Measurements from ENCODE around the gene SLAMF8. TPM values are rescaled to one million over a fixed set of nuclear protein-coding genes. Genes with fewer than 3 reads are reported as not detected.

The SLAMF8 gene
- total RNA-seq, 1 experiment from 2014 or later, result not detected

GRCh38 chr1:159829822-159830465 lies 3.3 kb downstream of the SLAMF8 start:
- Mint-ChIP-seq H3K4me3 (no peak overlapping the region), H3K36me3 (ENCODE audit: insufficient read depth in 1 of 3, low read depth in 3 of 3) (no peaks in the 10 kb centered on the region), H3K27me3 (ENCODE audit: low read depth) (peaks cover 53% of the 10 kb centered on the region), H3K9me3 (no peaks in the 10 kb centered on the region), H3K27ac (peak overlapping the region in 1 of 3 experiments; percentile 56; a peak in 1 of 7 replicates), H3K4me1 (peaks cover 15 to 20% of the 10 kb centered on the region in 2 experiments)
- H2BK5ac ChIP-seq (ENCODE audit: insufficient read length, low read length), result no peak overlapping the region
- no peak overlapping the region for H3K18ac ChIP-seq (ENCODE audit: insufficient read length, low read depth, low read length)
- H3K27ac ChIP-seq (ENCODE audit: insufficient read length, low read depth, low read length), result no peak overlapping the region
- no peak overlapping the region for H2BK15ac ChIP-seq (ENCODE audit: low read depth, low read length)
- no peaks in the 10 kb centered on the region for H3K23me2 ChIP-seq (ENCODE audit: insufficient read length, low read depth, low read length, poor library complexity, severe bottlenecking)
- no peak overlapping the region for H2BK12ac ChIP-seq (ENCODE audit: insufficient read length, low read depth, low read length)
- H4K20me1 ChIP-seq (ENCODE audit: control insufficient read depth, insufficient read depth, insufficient read length), result no peaks in the 10 kb centered on the region
- no peaks in the 10 kb centered on the region for H3K27me3 ChIP-seq (ENCODE audit: insufficient read depth, low read length)
- no peaks in the 10 kb centered on the region for H3K79me1 ChIP-seq (ENCODE audit: insufficient read depth, low read depth, low read length, poor library complexity, severe bottlenecking)
- no peak overlapping the region for H2BK120ac ChIP-seq (ENCODE audit: low read depth, low read length, poor library complexity, severe bottlenecking)
- no peak overlapping the region for H3K23ac ChIP-seq (ENCODE audit: insufficient read length, low read depth, low read length)
- H3K4me1 ChIP-seq (ENCODE audit: insufficient read depth, low read length), result no peaks in the 10 kb centered on the region
- H4K5ac ChIP-seq (ENCODE audit: insufficient read length, low read depth, low read length), result no peak overlapping the region
- no peak overlapping the region for H4K8ac ChIP-seq (replicated peaks; ENCODE audit: insufficient read length, low read depth, low read length)
- H2AK5ac ChIP-seq (ENCODE audit: insufficient read length, low read length), result no peak overlapping the region
- no peak for DNase-seq
- no peak overlapping the region for H4K91ac ChIP-seq (ENCODE audit: insufficient read length, low read depth, low read length)
- no peak overlapping the region for H3T11ph ChIP-seq (ENCODE audit: low read length)
- H3K4me2 ChIP-seq (ENCODE audit: insufficient read depth, insufficient read length, low read length), result no peak overlapping the region
- no peak overlapping the region for H3K9ac ChIP-seq (ENCODE audit: extremely low read depth, insufficient read length, low read length)
- no CpG with 5 or more reads among the region's 18 CpGs for WGBS (ENCODE audit: extremely low coverage, insufficient read length, low lambda C conversion rate)
- H2BK20ac ChIP-seq (ENCODE audit: low read depth, low read length, poor library complexity, severe bottlenecking), result no peak overlapping the region
- H3K79me2 ChIP-seq (ENCODE audit: insufficient read depth, low read length), result no peaks in the 10 kb centered on the region
- H3K9me3 ChIP-seq (ENCODE audit: control insufficient read depth, low read depth, low read length), result no peaks in the 10 kb centered on the region
- no peak for TF ChIP-seq CTCF (conservative IDR thresholded peaks at IDR 0.05)
- H3K4ac ChIP-seq (ENCODE audit: low read depth, low read length), result no peak overlapping the region
- no peak overlapping the region for H3K56ac ChIP-seq (ENCODE audit: insufficient read length, low read depth, low read length)
- H2AFZ ChIP-seq (ENCODE audit: low read length), result no peak overlapping the region
- H3K14ac ChIP-seq (ENCODE audit: insufficient read depth, low read length), result no peak overlapping the region; the same call in 1 of the 2 replicates
